BE2C (cell line): ENCODE measurements around the gene COL13A1.

Experiments
- DNase-seq: peaks from one replicate; pipeline ENCODE4 v3.0.0-alpha.2; 2020
- H3K27me3 ChIP-seq: fragments of 250-450 bp; sonication (Bioruptor Pico); 2 replicates; pipeline ENCODE4 v1.5.1; 2020; ENCODE audit warnings: mild to moderate bottlenecking
- H3K36me3 ChIP-seq: fragments of 250-450 bp; sonication (Bioruptor Pico); 2 replicates; pipeline ENCODE4 v1.5.1; 2020; ENCODE audit warnings: mild to moderate bottlenecking
- H3K4me1 ChIP-seq: fragments of 250-450 bp; sonication (Bioruptor Pico); 2 replicates; pipeline ENCODE4 v1.5.1; 2020
- H3K4me3 ChIP-seq: 2 replicates; pipeline ENCODE4 v1.5.1; 2011; ENCODE audit warnings: low read depth, low read length
- H3K9me3 ChIP-seq: fragments of 250-450 bp; sonication (Bioruptor Pico); 2 replicates; pipeline ENCODE4 v1.5.1; 2020
- TF ChIP-seq, protein P1 (sequence below): IDR thresholded peaks from 2 replicates; pipeline ENCODE4 v1.5.1; 2012; ENCODE audit warnings: mild to moderate bottlenecking, low read depth, low read length

The COL13A1 gene

GRCh38 chr10:69915215-69915560 lies 113.5 kb downstream of the COL13A1 start:
- no peaks in the 10 kb centered on the region for H3K9me3 ChIP-seq

GRCh38 chr10:69916118-69916517 lies 114.4 kb downstream of the COL13A1 start:
- TF ChIP-seq, protein P1, sequence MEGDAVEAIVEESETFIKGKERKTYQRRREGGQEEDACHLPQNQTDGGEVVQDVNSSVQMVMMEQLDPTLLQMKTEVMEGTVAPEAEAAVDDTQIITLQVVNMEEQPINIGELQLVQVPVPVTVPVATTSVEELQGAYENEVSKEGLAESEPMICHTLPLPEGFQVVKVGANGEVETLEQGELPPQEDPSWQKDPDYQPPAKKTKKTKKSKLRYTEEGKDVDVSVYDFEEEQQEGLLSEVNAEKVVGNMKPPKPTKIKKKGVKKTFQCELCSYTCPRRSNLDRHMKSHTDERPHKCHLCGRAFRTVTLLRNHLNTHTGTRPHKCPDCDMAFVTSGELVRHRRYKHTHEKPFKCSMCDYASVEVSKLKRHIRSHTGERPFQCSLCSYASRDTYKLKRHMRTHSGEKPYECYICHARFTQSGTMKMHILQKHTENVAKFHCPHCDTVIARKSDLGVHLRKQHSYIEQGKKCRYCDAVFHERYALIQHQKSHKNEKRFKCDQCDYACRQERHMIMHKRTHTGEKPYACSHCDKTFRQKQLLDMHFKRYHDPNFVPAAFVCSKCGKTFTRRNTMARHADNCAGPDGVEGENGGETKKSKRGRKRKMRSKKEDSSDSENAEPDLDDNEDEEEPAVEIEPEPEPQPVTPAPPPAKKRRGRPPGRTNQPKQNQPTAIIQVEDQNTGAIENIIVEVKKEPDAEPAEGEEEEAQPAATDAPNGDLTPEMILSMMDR, result no peak

More at GRCh38 chr10:69915215-69915560, 113.5 kb downstream of the COL13A1 start:
- H3K27me3 ChIP-seq, result no peaks in the 10 kb centered on the region
- H3K4me3 ChIP-seq, result no peak overlapping the region
- H3K4me1 ChIP-seq, result peaks cover 3% of the 10 kb centered on the region
- TF ChIP-seq, protein P1, result no peak
- DNase-seq, result no peak
- no peaks in the 10 kb centered on the region for H3K36me3 ChIP-seq

GRCh38 chr10:69918036-69918435 lies 116.3 kb downstream of the COL13A1 start:
- no peaks in the 10 kb centered on the region for H3K27me3 ChIP-seq
- H3K4me3 ChIP-seq, result no peak overlapping the region

More at GRCh38 chr10:69916118-69916517, 114.4 kb downstream of the COL13A1 start:
- no peaks in the 10 kb centered on the region for H3K36me3 ChIP-seq
- DNase-seq, result no peak
- H3K9me3 ChIP-seq, result no peaks in the 10 kb centered on the region
- H3K4me1 ChIP-seq, result peaks cover 3% of the 10 kb centered on the region
- H3K4me3 ChIP-seq, result no peak overlapping the region
- no peaks in the 10 kb centered on the region for H3K27me3 ChIP-seq

GRCh38 chr10:69919250-69919649 lies 117.5 kb downstream of the COL13A1 start:
- Histone ChIP-seq H3K4me3 (no peak overlapping the region), H3K4me1 (no peaks in the 10 kb centered on the region), H3K9me3 (no peaks in the 10 kb centered on the region), H3K27me3 (no peaks in the 10 kb centered on the region), H3K36me3 (no peaks in the 10 kb centered on the region)
- DNase-seq, result no peak
- TF ChIP-seq, protein P1, result no peak

More at GRCh38 chr10:69918036-69918435, 116.3 kb downstream of the COL13A1 start:
- TF ChIP-seq, protein P1, result 0 out of 2 replicates have a peak, but pooled peaks have one; percentile 6
- Histone ChIP-seq H3K4me1 (no peaks in the 10 kb centered on the region), H3K9me3 (no peaks in the 10 kb centered on the region), H3K36me3 (no peaks in the 10 kb centered on the region)
- DNase-seq, result no peak

GRCh38 chr10:69925111-69925510 lies 123.4 kb downstream of the COL13A1 start:
- Histone ChIP-seq H3K4me1 (no peaks in the 10 kb centered on the region), H3K4me3 (no peak overlapping the region), H3K27me3 (no peaks in the 10 kb centered on the region), H3K36me3 (no peaks in the 10 kb centered on the region), H3K9me3 (no peaks in the 10 kb centered on the region)
- TF ChIP-seq, protein P1, result no peak
- DNase-seq, result no peak

GRCh38 chr10:69928339-69928738 lies 126.6 kb downstream of the COL13A1 start:
- Histone ChIP-seq H3K36me3 (no peaks in the 10 kb centered on the region), H3K4me3 (no peak overlapping the region), H3K27me3 (no peaks in the 10 kb centered on the region), H3K9me3 (no peaks in the 10 kb centered on the region), H3K4me1 (no peaks in the 10 kb centered on the region)
- DNase-seq, result no peak
- TF ChIP-seq, protein P1, result no peak
